Measurements from ENCODE around the gene LONP2.

The LONP2 gene

GRCh38 chr16:48287239-48287638 lies 43.1 kb downstream of the LONP2 start:
- H3K4me3 ChIP-seq (ENCODE audit: low read length), result no peak overlapping the region
- TF ChIP-seq, protein P1, sequence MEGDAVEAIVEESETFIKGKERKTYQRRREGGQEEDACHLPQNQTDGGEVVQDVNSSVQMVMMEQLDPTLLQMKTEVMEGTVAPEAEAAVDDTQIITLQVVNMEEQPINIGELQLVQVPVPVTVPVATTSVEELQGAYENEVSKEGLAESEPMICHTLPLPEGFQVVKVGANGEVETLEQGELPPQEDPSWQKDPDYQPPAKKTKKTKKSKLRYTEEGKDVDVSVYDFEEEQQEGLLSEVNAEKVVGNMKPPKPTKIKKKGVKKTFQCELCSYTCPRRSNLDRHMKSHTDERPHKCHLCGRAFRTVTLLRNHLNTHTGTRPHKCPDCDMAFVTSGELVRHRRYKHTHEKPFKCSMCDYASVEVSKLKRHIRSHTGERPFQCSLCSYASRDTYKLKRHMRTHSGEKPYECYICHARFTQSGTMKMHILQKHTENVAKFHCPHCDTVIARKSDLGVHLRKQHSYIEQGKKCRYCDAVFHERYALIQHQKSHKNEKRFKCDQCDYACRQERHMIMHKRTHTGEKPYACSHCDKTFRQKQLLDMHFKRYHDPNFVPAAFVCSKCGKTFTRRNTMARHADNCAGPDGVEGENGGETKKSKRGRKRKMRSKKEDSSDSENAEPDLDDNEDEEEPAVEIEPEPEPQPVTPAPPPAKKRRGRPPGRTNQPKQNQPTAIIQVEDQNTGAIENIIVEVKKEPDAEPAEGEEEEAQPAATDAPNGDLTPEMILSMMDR (IDR thresholded peaks at IDR 0.05; ENCODE audit: insufficient read depth, low read depth, low read length, missing control alignments), result no peak
- DNase-seq (ENCODE audit: low read depth), result no peak

- peak; percentile 80 for DNase-seq (ENCODE audit: low read depth)
- TF ChIP-seq, protein P1 (IDR thresholded peaks at IDR 0.05; ENCODE audit: insufficient read depth, low read depth, low read length, missing control alignments), result no peak
- peak overlapping the region; percentile 18 for H3K4me3 ChIP-seq (ENCODE audit: low read length)
These were observed 47.2 kb downstream of the LONP2 start for GRCh38 chr16:48291303-48291702.

DNA sequence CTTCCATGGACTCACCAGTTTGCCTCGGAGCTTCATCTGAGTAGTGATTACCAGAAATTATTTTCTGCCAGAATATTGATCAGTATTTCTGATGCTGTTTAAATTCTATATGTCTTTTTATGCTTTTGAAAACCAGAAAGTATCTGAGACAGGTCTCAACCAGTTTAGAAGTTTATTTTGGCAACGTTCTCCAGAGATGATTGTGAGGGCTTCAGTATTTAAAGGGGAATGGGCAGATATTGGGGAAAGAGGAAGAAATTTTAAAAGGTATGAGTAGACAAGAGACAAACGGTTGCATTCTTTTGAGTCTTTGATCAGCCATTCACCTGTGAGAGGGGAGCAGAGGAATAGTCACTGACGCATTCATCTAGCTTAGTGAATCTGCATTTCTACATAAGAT lies 47.7 kb downstream of the LONP2 start:
- TF ChIP-seq, protein P1 (IDR thresholded peaks at IDR 0.05; ENCODE audit: insufficient read depth, low read depth, low read length, missing control alignments), result no peak
- peak overlapping the region; percentile 18 for H3K4me3 ChIP-seq (ENCODE audit: low read length)
- peak; percentile 70 for DNase-seq (ENCODE audit: low read depth)

GRCh38 chr16:48292452-48292851 lies 48.4 kb downstream of the LONP2 start:
- no peak overlapping the region for H3K4me3 ChIP-seq (ENCODE audit: low read length)
- DNase-seq (ENCODE audit: low read depth), result no peak
- TF ChIP-seq, protein P1 (IDR thresholded peaks at IDR 0.05; ENCODE audit: insufficient read depth, low read depth, low read length, missing control alignments), result no peak

DNA sequence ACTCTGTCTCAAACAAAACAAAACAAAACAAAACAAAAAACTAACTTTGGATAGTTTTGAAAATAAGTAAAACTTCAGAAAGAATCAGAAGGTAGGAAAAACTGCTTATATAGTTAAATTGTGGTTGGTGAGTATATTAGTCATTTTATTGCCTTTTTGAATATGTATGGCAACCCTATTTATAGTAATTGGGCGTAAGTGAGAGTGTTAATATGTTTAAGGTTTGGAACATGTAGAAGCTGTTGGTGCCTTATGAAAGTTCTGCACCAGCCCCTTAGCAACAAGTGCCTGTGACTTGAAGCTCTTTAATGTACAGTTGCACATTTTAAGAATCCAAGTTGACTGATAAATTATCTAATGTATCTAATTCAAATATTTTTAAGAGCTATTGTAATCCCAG lies 50.6 kb downstream of the LONP2 start:
- TF ChIP-seq, protein P1 (IDR thresholded peaks at IDR 0.05; ENCODE audit: insufficient read depth, low read depth, low read length, missing control alignments), result no peak
- DNase-seq (ENCODE audit: low read depth), result no peak
- no peak overlapping the region for H3K4me3 ChIP-seq (ENCODE audit: low read length)

GRCh38 chr16:48295488-48296281 lies 51.6 kb downstream of the LONP2 start:
- H3K4me3 ChIP-seq (ENCODE audit: low read length), result no peak overlapping the region
- DNase-seq (ENCODE audit: low read depth), result peak; percentile 91
- TF ChIP-seq, protein P1 (IDR thresholded peaks at IDR 0.05; ENCODE audit: insufficient read depth, low read depth, low read length, missing control alignments), result no peak

GRCh38 chr16:48299471-48299870 lies 55.4 kb downstream of the LONP2 start:
- H3K4me3 ChIP-seq (ENCODE audit: low read length), result no peak overlapping the region
- no peak for DNase-seq (ENCODE audit: low read depth)
- TF ChIP-seq, protein P1 (IDR thresholded peaks at IDR 0.05; ENCODE audit: insufficient read depth, low read depth, low read length, missing control alignments), result no peak
